PFSK-1 (cell line): ENCODE results near the gene FAM9A.

Experiments
- POLR2AphosphoS5 ChIP-seq: IDR thresholded peaks from 2 replicates; pipeline ENCODE4 v1.6.1; 2012; ENCODE audit warnings: low read depth, mild to moderate bottlenecking, control low read depth, low read length, moderate library complexity
- TAF1 ChIP-seq: IDR thresholded peaks from 2 replicates; pipeline ENCODE4 v1.6.1; 2012; ENCODE audit warnings: low read length, control low read depth, borderline replicate concordance; ENCODE audit not compliant: insufficient read depth
- TF ChIP-seq, protein P1 (sequence below), 2 experiments: IDR thresholded peaks; 2 replicates each; pipeline versions ENCODE4 v1.6.1 to v1.8.0; 2011 to 2012; ENCODE audit warnings: low read depth in 2 of 2, low read length in 2 of 2, control low read depth in 1 of 2, inconsistent platforms in 1 of 2, mild to moderate bottlenecking in 1 of 2, moderate library complexity in 1 of 2; ENCODE audit not compliant: insufficient read depth in 1 of 2

- TF ChIP-seq, protein P1, sequence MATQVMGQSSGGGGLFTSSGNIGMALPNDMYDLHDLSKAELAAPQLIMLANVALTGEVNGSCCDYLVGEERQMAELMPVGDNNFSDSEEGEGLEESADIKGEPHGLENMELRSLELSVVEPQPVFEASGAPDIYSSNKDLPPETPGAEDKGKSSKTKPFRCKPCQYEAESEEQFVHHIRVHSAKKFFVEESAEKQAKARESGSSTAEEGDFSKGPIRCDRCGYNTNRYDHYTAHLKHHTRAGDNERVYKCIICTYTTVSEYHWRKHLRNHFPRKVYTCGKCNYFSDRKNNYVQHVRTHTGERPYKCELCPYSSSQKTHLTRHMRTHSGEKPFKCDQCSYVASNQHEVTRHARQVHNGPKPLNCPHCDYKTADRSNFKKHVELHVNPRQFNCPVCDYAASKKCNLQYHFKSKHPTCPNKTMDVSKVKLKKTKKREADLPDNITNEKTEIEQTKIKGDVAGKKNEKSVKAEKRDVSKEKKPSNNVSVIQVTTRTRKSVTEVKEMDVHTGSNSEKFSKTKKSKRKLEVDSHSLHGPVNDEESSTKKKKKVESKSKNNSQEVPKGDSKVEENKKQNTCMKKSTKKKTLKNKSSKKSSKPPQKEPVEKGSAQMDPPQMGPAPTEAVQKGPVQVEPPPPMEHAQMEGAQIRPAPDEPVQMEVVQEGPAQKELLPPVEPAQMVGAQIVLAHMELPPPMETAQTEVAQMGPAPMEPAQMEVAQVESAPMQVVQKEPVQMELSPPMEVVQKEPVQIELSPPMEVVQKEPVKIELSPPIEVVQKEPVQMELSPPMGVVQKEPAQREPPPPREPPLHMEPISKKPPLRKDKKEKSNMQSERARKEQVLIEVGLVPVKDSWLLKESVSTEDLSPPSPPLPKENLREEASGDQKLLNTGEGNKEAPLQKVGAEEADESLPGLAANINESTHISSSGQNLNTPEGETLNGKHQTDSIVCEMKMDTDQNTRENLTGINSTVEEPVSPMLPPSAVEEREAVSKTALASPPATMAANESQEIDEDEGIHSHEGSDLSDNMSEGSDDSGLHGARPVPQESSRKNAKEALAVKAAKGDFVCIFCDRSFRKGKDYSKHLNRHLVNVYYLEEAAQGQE (IDR thresholded peaks at IDR 0.05; ENCODE audit: insufficient read depth in 1 of 2, low read depth in 2 of 2, low read length in 2 of 2), result no peak
- TF ChIP-seq POLR2AphosphoS5 (no peak), TAF1 (no peak)
Observed at GRCh38 chrX:8845060-8845459, 43.9 kb upstream of the FAM9A start.
